Activated T-helper 17 cell treated with anti-CD3 and anti-CD28 coated beads, Interleukin-2, amount 50 U/mL, for 72 hours (primary cell): ENCODE results near the gene UBTF. TPM values are rescaled to one million over a fixed set of nuclear protein-coding genes. Genes with fewer than 3 reads are reported as not detected.
A peak's percentile ranks its signal among the peaks of the same experiment; 100 is the strongest.

Experiments used
- ATAC-seq: fragments of 150-1000 bp; cut with Tn5 transposase; replicated peaks from 2 replicates; pipeline ENCODE4 v1.10.0; 2021; ENCODE audit warnings: mild to moderate bottlenecking, moderate library complexity
- H3K27ac Mint-ChIP-seq: one replicate; pipeline ENCODE4 v1.8.0; 2022; ENCODE audit warnings: mixed read lengths
- H3K27me3 Mint-ChIP-seq: one replicate; pipeline ENCODE4 v1.8.0; 2022; ENCODE audit warnings: mixed read lengths
- H3K36me3 Mint-ChIP-seq: one replicate; pipeline ENCODE4 v1.8.0; 2022; ENCODE audit warnings: low read depth, mild to moderate bottlenecking, mixed read lengths
- H3K4me1 Mint-ChIP-seq: one replicate; pipeline ENCODE4 v1.8.0; 2022; ENCODE audit warnings: mixed read lengths
- H3K4me3 Mint-ChIP-seq: one replicate; pipeline ENCODE4 v1.8.0; 2022; ENCODE audit warnings: mild to moderate bottlenecking, mixed read lengths
- H3K9me3 Mint-ChIP-seq: one replicate; pipeline ENCODE4 v1.8.0; 2022; ENCODE audit warnings: mixed read lengths
- total RNA-seq, 2 donors: library from RNA; stranded (reverse); gene quantifications; one replicate each; pipeline ENCODE4 v1.2.3, GENCODE V29; 2022

UBTF gene
- total RNA-seq, 2 donors from 2014 or later: 94.2 to 135 TPM

DNA sequence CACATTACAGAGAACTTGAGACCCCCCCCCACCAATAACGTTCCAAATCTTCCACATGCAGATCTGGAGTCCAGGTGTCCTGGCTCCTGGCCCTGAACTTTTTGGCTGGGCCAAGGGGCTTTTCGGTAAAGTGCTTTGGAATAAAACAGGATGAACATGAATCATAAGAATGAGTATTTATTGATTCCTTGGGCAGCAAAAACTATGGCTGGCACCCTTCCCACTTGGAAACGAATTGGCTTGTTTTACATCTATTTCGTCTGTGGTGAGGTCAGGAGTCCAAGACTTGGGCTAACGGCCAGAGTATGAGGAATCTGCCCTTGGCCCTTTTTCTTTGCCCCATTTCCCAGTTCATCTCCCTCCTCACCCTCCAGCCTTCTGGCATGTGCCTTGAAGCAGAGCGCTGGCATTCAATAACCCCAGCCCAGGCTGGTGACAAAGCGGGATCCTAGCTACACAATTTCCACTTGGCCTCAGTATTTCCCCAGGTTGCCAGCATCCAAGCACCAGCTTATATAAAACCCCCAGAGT is 4.1 kb upstream of the UBTF start:
- H3K36me3 Mint-ChIP-seq: no peaks in the 10 kb centered on the region
- no peak overlapping the region for H3K4me3 Mint-ChIP-seq
- H3K27ac Mint-ChIP-seq: no peak overlapping the region
- no peaks in the 10 kb centered on the region for H3K9me3 Mint-ChIP-seq
- no peaks in the 10 kb centered on the region for H3K4me1 Mint-ChIP-seq
- no peak for ATAC-seq
- H3K27me3 Mint-ChIP-seq: no peaks in the 10 kb centered on the region

DNA sequence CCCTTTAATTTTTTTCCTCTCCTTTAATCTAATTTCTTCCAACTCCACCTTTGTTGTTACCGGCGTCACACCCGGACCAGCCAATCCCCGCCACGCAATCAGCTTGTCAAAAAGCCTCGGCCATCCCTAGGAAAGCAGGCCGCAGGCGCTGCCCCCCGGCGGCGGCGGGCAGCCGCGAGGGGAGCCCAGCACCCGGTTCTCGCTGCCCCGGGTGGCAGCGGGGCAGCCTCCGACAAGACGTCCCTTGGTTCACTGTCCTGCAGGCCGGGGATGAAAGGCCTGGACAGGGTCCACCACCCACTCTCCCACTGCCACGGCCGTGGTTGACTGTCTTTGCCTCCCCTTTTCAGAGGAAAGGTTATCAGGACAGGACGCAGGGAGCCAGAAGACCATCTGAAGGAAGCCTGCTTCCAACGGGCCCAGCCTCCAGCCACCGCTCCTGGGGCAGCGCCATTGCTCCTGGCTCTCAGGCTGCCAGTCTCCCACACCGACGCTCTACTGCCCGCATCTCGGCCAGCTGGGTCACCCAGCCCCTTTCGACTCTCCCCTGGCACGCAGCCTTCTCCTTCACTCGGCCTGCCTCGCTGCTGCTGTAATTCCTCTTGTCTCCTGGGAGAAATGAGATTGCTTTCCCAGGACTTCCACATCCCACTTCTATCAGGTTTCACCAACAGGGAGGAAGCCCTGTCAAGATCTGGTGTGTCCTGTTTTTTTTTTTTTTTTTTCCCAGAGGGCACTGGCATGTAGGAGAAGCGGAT is 2.8 kb upstream of the UBTF start:
- Mint-ChIP-seq H3K9me3 (no peaks in the 10 kb centered on the region), H3K27ac (peak overlapping the region; percentile 88), H3K36me3 (peaks cover 9% of the 10 kb centered on the region), H3K4me1 (no peaks in the 10 kb centered on the region), H3K27me3 (no peaks in the 10 kb centered on the region), H3K4me3 (peak overlapping the region; percentile 94)
- ATAC-seq: no peak

DNA sequence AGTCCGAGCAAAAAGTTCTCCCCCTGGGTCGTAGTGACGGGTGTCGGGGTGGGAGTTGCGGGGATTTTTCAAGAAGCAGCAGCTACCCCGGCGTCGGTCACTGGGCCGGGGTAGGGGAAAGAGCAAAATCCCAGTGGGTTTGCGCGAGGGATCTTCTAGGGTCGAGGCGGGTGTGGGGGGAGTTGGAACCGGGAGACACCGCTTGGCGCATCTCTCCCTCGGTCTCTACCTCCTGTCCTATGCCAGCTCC is 2.3 kb upstream of the UBTF start:
- no peak for ATAC-seq
- Mint-ChIP-seq H3K9me3 (no peaks in the 10 kb centered on the region), H3K27ac (peak overlapping the region; percentile 88), H3K27me3 (no peaks in the 10 kb centered on the region), H3K36me3 (peaks cover 14% of the 10 kb centered on the region), H3K4me3 (peak overlapping the region; percentile 94), H3K4me1 (no peaks in the 10 kb centered on the region)

DNA sequence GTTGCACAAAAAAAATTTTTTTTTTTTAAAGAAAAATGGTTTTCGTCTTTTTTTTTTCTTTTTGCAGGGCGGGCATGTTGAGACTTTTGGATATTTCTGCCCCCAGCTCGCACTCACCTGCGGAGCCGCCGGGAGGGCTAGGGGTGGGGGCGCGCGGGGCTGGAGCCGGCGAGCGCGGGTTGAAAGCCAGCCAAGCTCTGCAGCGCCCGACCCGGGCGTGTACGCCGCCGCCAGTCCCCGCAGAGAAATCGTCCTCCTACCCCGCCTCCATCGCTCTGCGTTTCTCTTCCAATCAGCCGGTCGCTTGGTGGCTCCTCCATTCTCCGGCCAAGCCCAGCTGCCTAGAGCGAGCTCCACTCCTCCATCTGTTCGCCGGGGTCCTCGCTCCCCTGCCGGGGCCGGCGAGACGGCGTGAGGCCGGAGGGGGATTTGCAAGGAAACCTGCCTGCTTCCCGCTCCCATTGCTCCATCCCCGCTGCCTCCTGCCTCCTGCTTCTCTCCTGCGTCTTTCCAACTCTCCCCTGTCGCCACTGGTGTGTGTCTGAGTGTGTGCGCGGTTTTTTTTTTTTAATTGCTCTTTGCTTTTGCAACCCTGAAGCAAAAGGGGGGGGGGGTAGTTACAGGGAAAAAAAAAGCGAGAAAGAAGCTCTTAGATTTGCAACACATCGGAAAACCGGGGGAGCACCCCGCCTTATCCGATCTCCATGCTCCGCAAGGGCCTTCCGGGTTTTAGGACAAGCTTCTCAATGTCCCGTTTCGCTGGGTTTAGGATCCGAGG is 1.8 kb upstream of the UBTF start:
- Mint-ChIP-seq H3K36me3 (peaks cover 19% of the 10 kb centered on the region), H3K27me3 (no peaks in the 10 kb centered on the region), H3K9me3 (no peaks in the 10 kb centered on the region), H3K27ac (peak overlapping the region; percentile 88), H3K4me1 (peaks cover 1% of the 10 kb centered on the region), H3K4me3 (peak overlapping the region; percentile 94)
- peak; percentile 29 for ATAC-seq

DNA sequence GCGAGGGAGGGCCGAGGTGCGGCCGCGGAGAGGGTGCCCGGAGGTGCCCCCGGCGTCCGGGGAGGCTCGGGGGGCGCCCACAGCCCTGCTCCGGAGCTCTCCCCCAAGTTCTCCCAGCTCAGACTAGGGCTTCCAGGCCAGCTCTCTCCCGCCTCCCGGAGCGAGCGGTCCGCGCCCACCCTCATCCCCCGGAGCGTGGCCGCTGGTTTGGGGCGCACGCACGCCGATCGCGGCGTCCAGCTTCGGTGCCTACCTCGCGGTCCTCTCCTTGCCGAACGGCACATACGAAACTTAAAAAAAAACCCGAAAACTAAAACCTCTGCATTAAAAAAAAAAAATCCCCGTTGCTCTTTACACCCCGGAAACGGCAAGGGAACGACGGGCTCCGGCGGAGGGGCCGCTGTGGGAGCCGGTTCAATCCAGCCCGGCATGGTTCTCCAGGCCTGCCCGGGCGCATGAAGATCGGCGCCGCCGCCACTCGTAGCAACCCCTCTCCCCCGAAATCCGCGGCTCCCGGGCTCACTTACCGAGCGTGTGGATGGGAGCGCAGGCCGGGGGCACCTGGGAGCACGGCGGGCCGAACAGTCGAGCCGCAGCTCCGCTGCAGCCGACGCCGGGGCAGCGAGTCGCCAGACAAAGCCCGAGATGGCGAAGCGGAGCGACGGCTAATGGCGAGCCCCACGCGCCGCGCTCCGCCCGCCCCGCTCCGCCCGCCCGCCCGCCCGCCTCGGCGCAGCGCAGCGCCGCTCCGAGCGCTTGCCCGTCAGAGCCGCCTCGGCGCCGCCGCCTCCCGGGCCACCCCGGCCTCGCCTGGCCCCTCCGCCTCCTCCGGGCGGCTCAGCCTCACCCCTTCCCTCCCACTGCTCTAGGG is 973 bp upstream of the UBTF start:
- peaks cover 27% of the 10 kb centered on the region for H3K36me3 Mint-ChIP-seq
- ATAC-seq: peak; percentile 18
- H3K4me3 Mint-ChIP-seq: peak overlapping the region; percentile 94
- peak overlapping the region; percentile 87 for H3K27ac Mint-ChIP-seq
- no peaks in the 10 kb centered on the region for H3K9me3 Mint-ChIP-seq
- H3K27me3 Mint-ChIP-seq: no peaks in the 10 kb centered on the region
- H3K4me1 Mint-ChIP-seq: peaks cover 9% of the 10 kb centered on the region

DNA sequence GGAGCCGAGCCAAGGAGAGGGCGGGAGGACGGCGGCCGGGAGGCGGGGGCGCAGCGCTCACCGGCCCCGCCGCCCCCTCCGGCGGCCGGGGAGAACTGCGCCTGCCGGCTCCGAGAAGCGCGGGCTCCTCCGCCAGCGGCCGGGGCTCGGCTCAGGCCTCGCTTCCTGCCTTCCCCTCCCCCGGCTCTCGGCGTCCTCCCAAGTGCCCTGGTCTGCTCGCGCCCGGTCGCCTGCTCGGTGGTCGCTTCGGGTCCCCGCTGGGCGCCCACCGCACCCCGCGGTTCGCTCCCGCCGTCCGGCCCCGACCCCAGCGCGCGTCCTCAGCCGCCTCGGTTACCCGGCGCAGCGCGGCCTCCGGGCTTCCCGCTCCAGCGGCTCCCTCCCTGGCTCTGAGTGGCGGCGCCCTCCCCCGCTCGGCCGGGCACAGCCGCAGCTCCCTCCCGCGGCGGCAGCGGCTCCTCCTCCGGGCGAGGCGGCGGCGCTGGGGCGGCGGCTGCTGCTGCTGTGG is 313 bp downstream of the UBTF start:
- H3K9me3 Mint-ChIP-seq: no peaks in the 10 kb centered on the region
- peaks cover 14% of the 10 kb centered on the region for H3K4me1 Mint-ChIP-seq
- H3K36me3 Mint-ChIP-seq: peaks cover 40% of the 10 kb centered on the region
- H3K27ac Mint-ChIP-seq: no peak overlapping the region
- H3K4me3 Mint-ChIP-seq: no peak overlapping the region
- H3K27me3 Mint-ChIP-seq: no peaks in the 10 kb centered on the region
- peak; percentile 57 for ATAC-seq

DNA sequence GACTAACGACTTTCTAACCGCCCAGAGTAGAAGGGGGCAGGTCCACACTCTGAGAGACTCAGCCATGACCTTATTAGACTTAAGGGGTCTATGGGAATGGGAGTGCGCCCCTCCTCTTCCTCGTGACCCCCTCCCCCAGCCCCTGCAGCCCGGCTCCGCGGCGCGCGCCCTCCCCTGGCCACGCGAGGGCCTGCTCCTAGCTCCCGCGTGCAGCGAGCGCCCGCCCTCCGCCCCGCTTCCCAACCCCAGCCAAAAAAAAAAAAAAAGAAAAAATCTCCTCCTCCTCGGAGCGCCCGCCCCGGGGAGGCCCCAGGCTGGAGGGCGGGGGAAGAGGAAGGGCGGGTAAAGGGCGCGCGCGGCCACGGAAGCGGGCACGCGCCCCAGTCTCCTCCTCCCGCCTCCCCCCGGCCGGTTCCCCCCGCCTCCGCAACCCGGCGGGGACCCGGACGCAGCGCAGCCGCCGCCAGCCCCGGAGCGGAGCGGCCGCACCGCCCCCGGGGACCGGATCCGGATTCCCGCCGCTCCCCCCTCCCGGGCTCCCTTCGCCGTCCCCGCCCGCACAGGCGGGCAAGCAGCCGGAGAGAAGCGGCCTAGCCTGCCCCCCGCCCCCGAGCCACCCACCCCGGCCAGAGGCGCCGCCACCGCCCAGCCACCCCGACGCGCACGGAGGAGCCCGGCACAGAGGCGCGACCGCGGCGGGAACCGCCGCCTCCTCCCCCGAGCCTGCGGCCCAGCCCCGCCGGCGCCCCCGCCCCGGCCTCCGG is 949 bp downstream of the UBTF start:
- H3K4me3 Mint-ChIP-seq: peak overlapping the region; percentile 84
- ATAC-seq: peak; percentile 68
- no peaks in the 10 kb centered on the region for H3K27me3 Mint-ChIP-seq
- peaks cover 21% of the 10 kb centered on the region for H3K4me1 Mint-ChIP-seq
- no peaks in the 10 kb centered on the region for H3K9me3 Mint-ChIP-seq
- H3K36me3 Mint-ChIP-seq: peaks cover 46% of the 10 kb centered on the region
- peak overlapping the region; percentile 74 for H3K27ac Mint-ChIP-seq

DNA sequence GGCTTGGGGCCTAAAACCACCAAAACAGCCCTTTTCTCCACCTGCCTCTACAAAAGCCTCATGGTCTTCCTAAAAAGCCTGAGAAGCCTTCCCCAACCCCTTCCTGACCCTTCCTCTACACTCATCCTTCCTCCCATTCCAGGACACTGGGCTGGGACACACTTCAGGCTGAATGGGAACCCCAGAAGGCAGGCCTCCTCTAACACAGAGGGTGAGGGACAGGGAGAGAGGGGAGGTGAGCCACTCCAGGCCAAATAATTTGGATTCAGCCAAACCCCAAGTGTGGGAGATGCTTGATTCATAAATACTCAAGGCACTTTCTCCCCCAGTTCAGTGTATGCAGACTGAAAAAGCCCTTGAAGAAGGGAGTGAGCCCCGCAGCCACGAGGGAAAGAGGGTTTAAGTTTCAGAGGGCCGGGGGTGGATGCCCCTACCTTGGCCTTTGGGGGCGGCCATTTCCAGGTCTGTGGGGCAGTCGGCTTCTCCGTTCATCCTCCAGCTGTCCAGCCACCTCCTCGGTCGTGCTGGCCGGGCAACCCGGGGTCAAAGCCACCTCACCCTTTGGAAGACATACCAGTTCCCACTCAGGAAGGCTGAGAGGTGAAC is 1.6 kb downstream of the UBTF start:
- Mint-ChIP-seq H3K27me3 (no peaks in the 10 kb centered on the region), H3K36me3 (peaks cover 53% of the 10 kb centered on the region), H3K27ac (peak overlapping the region; percentile 74), H3K9me3 (no peaks in the 10 kb centered on the region), H3K4me1 (peaks cover 23% of the 10 kb centered on the region), H3K4me3 (peak overlapping the region; percentile 84)
- ATAC-seq: no peak

DNA sequence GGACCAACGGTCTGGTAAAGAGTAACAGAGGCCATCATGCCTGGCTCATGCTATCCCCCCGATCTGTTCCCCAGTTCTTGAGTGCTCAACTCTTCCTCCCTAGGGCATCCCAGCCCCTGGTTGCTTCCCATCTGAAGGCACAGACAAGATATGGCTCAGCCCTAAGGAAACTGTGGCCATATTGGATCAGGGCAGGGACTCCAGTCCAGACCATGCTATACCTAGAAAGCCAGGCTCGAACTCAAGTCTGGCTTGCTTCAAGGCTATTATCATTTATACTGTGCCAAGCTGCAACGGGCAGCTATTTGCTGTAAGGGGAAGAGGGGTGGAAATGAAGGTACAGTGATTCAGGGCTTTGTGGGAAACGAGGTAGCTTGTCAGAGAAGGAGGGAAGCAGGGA is 2.8 kb downstream of the UBTF start:
- Mint-ChIP-seq H3K36me3 (peaks cover 60% of the 10 kb centered on the region), H3K27ac (peak overlapping the region; percentile 74), H3K4me1 (peaks cover 23% of the 10 kb centered on the region), H3K9me3 (no peaks in the 10 kb centered on the region), H3K27me3 (no peaks in the 10 kb centered on the region), H3K4me3 (peak overlapping the region; percentile 84)
- no peak for ATAC-seq

DNA sequence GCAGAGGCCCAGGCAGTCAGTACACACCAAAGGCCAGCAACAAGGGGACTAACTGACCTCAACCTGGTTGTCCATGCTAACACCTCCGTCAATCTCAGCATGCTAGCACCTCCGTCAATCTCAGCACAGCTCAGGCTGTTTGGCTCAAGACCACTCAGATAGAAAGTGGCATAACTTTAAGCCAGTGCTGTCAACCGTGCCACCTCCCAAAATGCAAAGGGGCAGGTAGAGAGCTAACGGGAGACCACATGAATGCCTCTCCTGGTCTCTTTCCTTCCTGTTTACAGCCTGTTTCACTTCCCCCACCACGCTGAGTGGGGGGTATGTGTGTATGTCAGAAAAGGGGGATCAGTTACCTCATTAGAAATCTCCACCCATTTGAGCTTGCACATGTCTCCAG is 3.3 kb downstream of the UBTF start:
- Mint-ChIP-seq H3K27me3 (no peaks in the 10 kb centered on the region), H3K4me1 (peaks cover 23% of the 10 kb centered on the region), H3K4me3 (peak overlapping the region; percentile 84), H3K27ac (peak overlapping the region; percentile 73), H3K9me3 (no peaks in the 10 kb centered on the region), H3K36me3 (peaks cover 65% of the 10 kb centered on the region)
- no peak for ATAC-seq

DNA sequence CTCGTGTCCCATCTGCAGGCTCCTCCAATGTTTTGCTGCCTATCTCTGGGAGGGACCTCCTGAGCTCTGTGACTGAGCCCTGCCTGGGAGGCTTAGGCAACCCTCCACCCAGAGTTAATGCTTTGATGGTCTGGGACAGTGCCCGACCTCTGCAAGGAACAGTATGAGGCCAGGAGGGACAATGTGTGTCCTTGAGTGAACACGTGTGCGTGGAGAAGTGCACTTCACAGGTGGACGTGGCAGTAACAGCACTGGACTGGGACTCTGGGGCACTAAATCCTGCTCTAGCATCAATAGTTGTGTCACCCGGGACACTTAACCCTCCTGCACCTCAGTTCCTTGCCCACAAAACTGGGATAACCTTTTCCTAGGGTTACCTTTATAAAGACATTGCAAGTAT is 4.6 kb downstream of the UBTF start:
- Mint-ChIP-seq H3K36me3 (peaks cover 72% of the 10 kb centered on the region), H3K27ac (peak overlapping the region; percentile 73), H3K4me1 (peaks cover 26% of the 10 kb centered on the region), H3K27me3 (no peaks in the 10 kb centered on the region), H3K4me3 (peak overlapping the region; percentile 84), H3K9me3 (no peaks in the 10 kb centered on the region)
- ATAC-seq: no peak

DNA sequence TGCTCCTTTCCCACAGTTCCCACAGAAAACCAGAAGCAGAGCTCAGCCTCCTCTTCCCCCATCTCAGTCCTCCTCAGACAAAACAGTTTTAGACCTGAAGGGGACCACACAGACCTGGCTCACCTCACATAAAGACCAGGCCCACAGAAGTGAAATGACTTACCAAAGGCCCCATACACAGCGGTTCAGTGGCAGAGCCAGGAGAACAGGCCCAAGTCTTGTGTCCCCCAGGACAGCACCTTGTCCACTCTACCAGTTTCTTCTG is 5.3 kb downstream of the UBTF start:
- Mint-ChIP-seq H3K4me3 (peak overlapping the region; percentile 2), H3K27ac (peak overlapping the region; percentile 58), H3K9me3 (no peaks in the 10 kb centered on the region), H3K36me3 (peaks cover 80% of the 10 kb centered on the region), H3K27me3 (no peaks in the 10 kb centered on the region), H3K4me1 (peaks cover 32% of the 10 kb centered on the region)
- ATAC-seq: no peak

DNA sequence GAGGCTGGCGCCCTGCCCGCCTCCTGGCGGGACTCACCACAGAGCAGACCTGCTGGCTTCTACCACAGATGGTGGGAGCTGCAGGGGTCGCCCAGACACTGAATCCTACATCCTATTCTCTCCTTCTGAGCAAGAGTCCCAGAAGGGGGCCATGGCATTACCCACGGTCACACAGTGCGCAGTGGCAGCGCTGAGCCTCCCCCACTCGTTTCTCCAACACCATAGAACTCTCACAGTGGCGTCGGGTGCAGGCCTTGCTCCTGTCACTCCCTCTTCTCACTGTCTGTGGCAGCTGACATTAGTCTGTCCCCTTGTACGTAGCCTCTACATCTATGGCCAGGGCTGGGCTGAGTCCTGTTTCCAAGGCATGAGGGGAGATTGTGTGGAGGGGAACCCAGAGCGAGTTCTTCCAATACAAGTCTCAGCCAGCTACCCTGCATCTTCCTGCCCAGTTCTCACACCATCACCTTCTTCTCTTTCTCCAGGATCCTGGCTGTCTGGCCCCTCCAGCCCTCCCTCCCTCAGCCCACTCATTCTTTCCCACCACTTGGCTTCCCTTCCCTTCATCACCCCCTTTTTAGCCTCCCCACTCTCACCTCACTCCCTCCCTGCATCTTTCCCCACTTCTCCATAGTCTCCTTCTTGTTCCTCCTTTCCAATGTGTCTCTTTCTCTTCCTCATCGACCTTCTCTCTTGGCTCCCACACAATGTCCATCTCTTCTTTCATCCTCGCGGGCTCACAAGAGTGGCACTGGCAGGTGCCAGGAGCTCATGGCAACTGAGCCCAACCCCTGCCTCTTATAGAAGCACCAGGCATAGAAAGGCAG is 5.9 kb downstream of the UBTF start:
- no peaks in the 10 kb centered on the region for H3K27me3 Mint-ChIP-seq
- peaks cover 33% of the 10 kb centered on the region for H3K4me1 Mint-ChIP-seq
- no peak for ATAC-seq
- H3K9me3 Mint-ChIP-seq: no peaks in the 10 kb centered on the region
- peak overlapping the region; percentile 58 for H3K27ac Mint-ChIP-seq
- peak overlapping the region; percentile 2 for H3K4me3 Mint-ChIP-seq
- peaks cover 85% of the 10 kb centered on the region for H3K36me3 Mint-ChIP-seq
